HepG2 (cell line): ENCODE data around the gene SIRPA. TPM values are rescaled to one million over a fixed set of nuclear protein-coding genes. Genes with fewer than 3 reads are reported as not detected.

Source experiments
- ATAC-seq: fragments of 200-7000 bp; cut with Tn5 transposase; 3 replicates; pipeline ENCODE4 v1.9.1; 2020; ENCODE audit warnings: mild to moderate bottlenecking, moderate library complexity
- BruUV-seq: library from RNA; stranded (reverse); fragments of 400-500 nt; replicated peaks from 2 replicates; lab custom pipeline; 2021; lab: Mats Ljungman, UMichigan
- CTCF ChIA-PET: fragments of 300-600 bp; formaldehyde crosslinking; extraction: SDS; loops from one replicate; lab custom pipeline; 2021; ENCODE audit warnings: low total read pairs, inconsistent platforms, low intra/inter-chr PET ratio; lab: Yijun Ruan, JAX
- POLR2A ChIA-PET: fragments of 350-600 bp; sonication (Branson Sonifier 250); formaldehyde crosslinking; loops from one replicate; lab custom pipeline; 2020; ENCODE audit warnings: antibody characterized with exemption, inconsistent platforms; lab: Yijun Ruan, JAX
- DNase-seq: peaks from one replicate; pipeline ENCODE4 v3.0.0-alpha.2; 2015; ENCODE audit warnings: low spot score
- FAIRE-seq: peaks from 3 replicates; lab custom pipeline; 2011; peaks lifted over from hg19 to GRCh38; lab: Jason Lieb, UNC
- H2AFZ ChIP-seq: one replicate; pipeline ENCODE4 v1.6.1; 2011; ENCODE audit warnings: low read length, inconsistent platforms
- H3K27ac ChIP-seq: fragments of 300-600 bp; 3 replicates; pipeline ENCODE4 v1.8.0; 2011; ENCODE audit warnings: mixed run types, mild to moderate bottlenecking, mixed read lengths, low read length, inconsistent platforms; ENCODE audit not compliant: insufficient read depth; ENCODE audit errors: extremely low read length
- H3K27me3 ChIP-seq, 2 experiments: fragments of 200-600 bp in 1 of 2; 2 replicates in 1 of 2; 3 replicates in 1 of 2; pipeline versions ENCODE4 v1.6.0 to v1.8.0; 2011; ENCODE audit warnings: low read length in 2 of 2, mild to moderate bottlenecking in 2 of 2, moderate library complexity in 2 of 2, inconsistent platforms in 1 of 2; ENCODE audit not compliant: insufficient read depth in 2 of 2, control insufficient read depth in 1 of 2
- H3K36me3 ChIP-seq, 2 experiments: fragments of 200-600 bp in 1 of 2; replicated peaks in 1 of 2; 2 replicates in 1 of 2; 3 replicates in 1 of 2; pipeline versions ENCODE4 v1.5.1 to v1.8.0; 2011; ENCODE audit warnings: low read length in 2 of 2, inconsistent platforms in 1 of 2; ENCODE audit not compliant: insufficient read depth in 2 of 2, control insufficient read depth in 1 of 2
- H3K4me1 ChIP-seq: 2 replicates; pipeline ENCODE4 v1.5.1; 2012; ENCODE audit warnings: low read length, inconsistent platforms; ENCODE audit not compliant: insufficient read depth
- H3K4me2 ChIP-seq: 2 replicates; pipeline ENCODE4 v1.6.0; 2011; ENCODE audit warnings: low read depth, low read length, inconsistent platforms
- H3K4me3 ChIP-seq, 3 experiments: fragments of 200-600 bp in 1 of 3; sonication (generic), shearing (Covaris generic) in 1 of 3; replicated peaks in 1 of 3; 2 replicates each; pipeline ENCODE4 v1.5.1; 2011 to 2016; ENCODE audit warnings: low read length in 3 of 3, inconsistent platforms in 2 of 3, low read depth in 2 of 3, mild to moderate bottlenecking in 2 of 3, control low read depth in 1 of 3, mixed read lengths in 1 of 3; ENCODE audit not compliant: insufficient read depth in 1 of 3
- H3K79me2 ChIP-seq: one replicate; pipeline ENCODE4 v1.6.1; 2011; ENCODE audit warnings: low read length, inconsistent platforms; ENCODE audit not compliant: insufficient read depth
- H3K9ac ChIP-seq: 2 replicates; pipeline ENCODE4 v1.6.0; 2011; ENCODE audit warnings: mild to moderate bottlenecking, low read depth, low read length, inconsistent platforms; ENCODE audit not compliant: insufficient read depth
- H3K9me3 ChIP-seq: 2 replicates; pipeline ENCODE4 v1.5.1; 2012; ENCODE audit warnings: mild to moderate bottlenecking, low read length
- H4K20me1 ChIP-seq: 2 replicates; pipeline ENCODE4 v1.6.0; 2011; ENCODE audit warnings: inconsistent platforms, mild to moderate bottlenecking, low read length, moderate library complexity; ENCODE audit not compliant: insufficient read depth
- ATF5 ChIP-seq: sonication (generic); formaldehyde crosslinking; IDR thresholded peaks from 2 replicates; pipeline ENCODE4 v1.4.0; 2020; ENCODE audit warnings: mild to moderate bottlenecking, low read depth, missing genetic modification reagents
- EHMT2 ChIP-seq: fragments of 200-600 bp; sonication (generic); IDR thresholded peaks from 2 replicates; pipeline ENCODE4 v1.7.0; 2017; ENCODE audit warnings: antibody characterized with exemption, low read depth, low read length, borderline replicate concordance
- GABPA ChIP-seq, 2 experiments: IDR thresholded peaks; 2 replicates each; pipeline ENCODE4 v1.6.1; 2011 to 2016; ENCODE audit warnings: low read depth in 2 of 2, low read length in 1 of 2, missing biosample characterization in 1 of 2, missing genetic modification characterization in 1 of 2
- HMGXB4 ChIP-seq, 2 experiments: sonication (generic) in 1 of 2; formaldehyde crosslinking in 1 of 2; IDR thresholded peaks; 2 replicates each; pipeline versions ENCODE4 v1.4.0 to v1.6.1; 2018 to 2020; ENCODE audit warnings: missing genetic modification reagents in 2 of 2, borderline replicate concordance in 1 of 2, low read depth in 1 of 2, mild to moderate bottlenecking in 1 of 2, missing biosample characterization in 1 of 2
- RFX5 ChIP-seq: IDR thresholded peaks from 2 replicates; pipeline ENCODE4 v1.6.1; 2011; ENCODE audit warnings: low read depth, low read length, improper control_type of control experiment
- SNAPC2 ChIP-seq: sonication (generic); formaldehyde crosslinking; IDR thresholded peaks from 2 replicates; pipeline ENCODE4 v1.8.1; 2022; ENCODE audit warnings: mild to moderate bottlenecking, missing genetic modification reagents
- ZNF841 ChIP-seq: sonication (generic); formaldehyde crosslinking; IDR thresholded peaks from 2 replicates; pipeline ENCODE4 v1.8.1; 2023; ENCODE audit warnings: missing genetic modification reagents, borderline replicate concordance
- WGBS: methylation state at CpG from one replicate; pipeline ENCODE4 v1.1.6; 2017; ENCODE audit warnings: low lambda C conversion rate; 5-methylcytosine and 5-hydroxymethylcytosine counted together
- in situ Hi-C: cut with HindIII; loops from 2 replicates; pipeline ENCODE4 v1.10.0; 2017; ENCODE audit warnings: low pct_unique_long_range_greater_than_20kb; ENCODE audit not compliant: extremely low pct_ligation_motif_present
- intact Hi-C: fragments of 100-400 bp; cut with micrococcal nuclease; formaldehyde crosslinking; loops from one replicate; pipeline ENCODE4 v1.10.0; 2022; ENCODE audit not compliant: unreplicated experiment
- polyA plus RNA-seq, 8 experiments: library from polyadenylated mRNA; depleted of rRNA in 3 of 8; stranded (reverse) in 7 of 8; unstranded in 1 of 8; fragments of >200 nt; fragmentation: Illumina TruSeq in 4 of 8; extraction: Trizol in 4 of 8; gene quantifications; 2 replicates each; pipeline versions ENCODE4 v1.2.1 to v1.2.3, GENCODE V29; 2011 to 2016; ENCODE audit warnings: low read depth in 4 of 8, missing spikeins in 1 of 8, mixed read lengths in 1 of 8; ENCODE audit not compliant: insufficient read depth in 1 of 8
- total RNA-seq, 5 experiments: library from RNA; depleted of rRNA; stranded (reverse); fragments of >200 nt; fragmentation: Illumina TruSeq; extraction: Trizol; gene quantifications; 2 replicates each; pipeline ENCODE4 v1.2.3, GENCODE V29; 2016; ENCODE audit warnings: low read depth in 1 of 5
- TF ChIP-seq, protein P1 (sequence below): sonication (generic); formaldehyde crosslinking; IDR thresholded peaks from 2 replicates; pipeline ENCODE4 v1.8.1; 2023; ENCODE audit warnings: mild to moderate bottlenecking, inconsistent platforms, moderate library complexity, missing genetic modification reagents, borderline replicate concordance
- TF ChIP-seq, protein P2 (sequence below): sonication (generic); formaldehyde crosslinking; IDR thresholded peaks from 2 replicates; pipeline ENCODE4 v1.5.0; 2020; ENCODE audit warnings: mild to moderate bottlenecking, missing genetic modification reagents

SIRPA gene
- total and polyA plus RNA-seq, 2 of the 13 experiments (the other 11 are each of a cell fraction or from before 2014, with no cell fraction given), result 7.2 to 17.6 TPM

GRCh38 chr20:1926237-1926636, 31.0 kb downstream of the SIRPA start (continued):
- TF ChIP-seq, protein P1, sequence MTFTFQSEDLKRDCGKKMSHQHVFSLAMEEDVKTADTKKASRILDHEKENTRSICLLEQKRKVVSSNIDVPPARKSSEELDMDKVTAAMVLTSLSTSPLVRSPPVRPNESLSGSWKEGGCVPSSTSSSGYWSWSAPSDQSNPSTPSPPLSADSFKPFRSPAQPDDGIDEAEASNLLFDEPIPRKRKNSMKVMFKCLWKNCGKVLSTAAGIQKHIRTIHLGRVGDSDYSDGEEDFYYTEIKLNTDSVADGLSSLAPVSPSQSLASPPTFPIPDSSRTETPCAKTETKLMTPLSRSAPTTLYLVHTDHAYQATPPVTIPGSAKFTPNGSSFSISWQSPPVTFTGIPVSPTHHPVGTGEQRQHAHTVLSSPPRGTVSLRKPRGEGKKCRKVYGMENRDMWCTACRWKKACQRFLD, result no peak
- TF ChIP-seq, all 625 proteins: peak for 0

GRCh38 chr20:1927217-1927616, 32.0 kb downstream of the SIRPA start:
- H3K4me2 ChIP-seq, result no peak overlapping the region
- TF ChIP-seq ATF5 (CRISPR knock-in tag) (no peak), RFX5 (no peak), EHMT2 (no peak), ZNF841 (CRISPR knock-in tag) (no peak), HMGXB4 (CRISPR knock-in tag; IDR thresholded peaks at IDR 0.05; ENCODE audit: borderline replicate concordance in 1 of 2, low read depth in 1 of 2) (no peak), GABPA (IDR thresholded peaks at IDR 0.05; ENCODE audit: low read depth, low read length) (no peak), GABPA (CRISPR knock-in tag; IDR thresholded peaks at IDR 0.05; ENCODE audit: low read depth) (no peak), SNAPC2 (no peak)
- TF ChIP-seq, protein P2, sequence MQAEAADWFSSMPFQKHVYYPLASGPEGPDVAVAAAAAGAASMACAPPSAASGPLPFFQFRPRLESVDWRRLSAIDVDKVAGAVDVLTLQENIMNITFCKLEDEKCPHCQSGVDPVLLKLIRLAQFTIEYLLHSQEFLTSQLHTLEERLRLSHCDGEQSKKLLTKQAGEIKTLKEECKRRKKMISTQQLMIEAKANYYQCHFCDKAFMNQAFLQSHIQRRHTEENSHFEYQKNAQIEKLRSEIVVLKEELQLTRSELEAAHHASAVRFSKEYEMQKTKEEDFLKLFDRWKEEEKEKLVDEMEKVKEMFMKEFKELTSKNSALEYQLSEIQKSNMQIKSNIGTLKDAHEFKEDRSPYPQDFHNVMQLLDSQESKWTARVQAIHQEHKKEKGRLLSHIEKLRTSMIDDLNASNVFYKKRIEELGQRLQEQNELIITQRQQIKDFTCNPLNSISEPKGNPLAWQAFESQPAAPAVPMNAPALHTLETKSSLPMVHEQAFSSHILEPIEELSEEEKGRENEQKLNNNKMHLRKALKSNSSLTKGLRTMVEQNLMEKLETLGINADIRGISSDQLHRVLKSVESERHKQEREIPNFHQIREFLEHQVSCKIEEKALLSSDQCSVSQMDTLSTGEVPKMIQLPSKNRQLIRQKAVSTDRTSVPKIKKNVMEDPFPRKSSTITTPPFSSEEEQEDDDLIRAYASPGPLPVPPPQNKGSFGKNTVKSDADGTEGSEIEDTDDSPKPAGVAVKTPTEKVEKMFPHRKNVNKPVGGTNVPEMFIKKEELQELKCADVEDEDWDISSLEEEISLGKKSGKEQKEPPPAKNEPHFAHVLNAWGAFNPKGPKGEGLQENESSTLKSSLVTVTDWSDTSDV (CRISPR knock-in tag), result no peak
- H3K36me3 ChIP-seq, result peaks cover 0 to 8% of the 10 kb centered on the region in 2 experiments; a peak in 1 of 5 replicates
- WGBS, result 67% methylated on average over 8 of the region's 8 CpGs
- H3K79me2 ChIP-seq, result no peaks in the 10 kb centered on the region
- no peak overlapping the region for H2AFZ ChIP-seq
- CTCF ChIA-PET, result no interaction called here
- BruUV-seq, result no TSS peak
- intact Hi-C loops (no loop called here), in situ Hi-C loops (no loop called here)
- no peak overlapping the region for H3K9ac ChIP-seq
- POLR2A ChIA-PET, result no interaction called here
- ATAC-seq (no peak), FAIRE-seq (no peak), DNase-seq (no peak)
- no peak overlapping the region for H3K27ac ChIP-seq
- H4K20me1 ChIP-seq, result no peaks in the 10 kb centered on the region
- no peak overlapping the region for H3K4me3 ChIP-seq
- no peaks in the 10 kb centered on the region for H3K9me3 ChIP-seq
- peaks cover 10% of the 10 kb centered on the region; the same call in 1 of the 2 replicates for H3K4me1 ChIP-seq
- no peaks in the 10 kb centered on the region for H3K27me3 ChIP-seq
